WTC11 (cell line): ENCODE measurements around the gene MICAL2. TPM values are rescaled to one million over a fixed set of nuclear protein-coding genes. Genes with fewer than 3 reads are reported as not detected.

Experiments
- ATAC-seq: fragments of 200-7000 bp; cut with Tn5 transposase; 2 replicates; pipeline ENCODE4 v1.10.0; 2021; ENCODE audit warnings: mild to moderate bottlenecking, moderate library complexity
- CTCF ChIA-PET: fragments of 300-600 bp; sonication (Branson Sonifier 250); formaldehyde crosslinking; loops from one replicate; lab custom pipeline; 2021; ENCODE audit warnings: antibody characterized with exemption; lab: Charles Lee
- POLR2A ChIA-PET: fragments of 350-600 bp; sonication (Branson Sonifier 250); formaldehyde crosslinking; loops from one replicate; lab custom pipeline; 2021; ENCODE audit warnings: antibody characterized with exemption; lab: Charles Lee
- DNase-seq: peaks from one replicate; pipeline ENCODE4 v3.0.0; 2021; ENCODE audit warnings: low spot score
- H3K27ac Mint-ChIP-seq: 2 replicates; pipeline ENCODE4 v1.8.0; 2021; ENCODE audit warnings: mixed read lengths
- H3K27me3 Mint-ChIP-seq: 2 replicates; pipeline ENCODE4 v1.8.0; 2021; ENCODE audit warnings: low read depth, mild to moderate bottlenecking, moderate library complexity, mixed read lengths
- H3K36me3 Mint-ChIP-seq: 2 replicates; pipeline ENCODE4 v1.8.0; 2021; ENCODE audit warnings: mixed read lengths
- H3K4me1 Mint-ChIP-seq: 2 replicates; pipeline ENCODE4 v1.8.0; 2022; ENCODE audit warnings: mixed read lengths
- H3K4me3 Mint-ChIP-seq: 2 replicates; pipeline ENCODE4 v1.8.0; 2021; ENCODE audit warnings: mild to moderate bottlenecking, moderate library complexity, mixed read lengths
- H3K9me3 Mint-ChIP-seq: 2 replicates; pipeline ENCODE4 v1.8.0; 2021; ENCODE audit warnings: mixed read lengths
- ESRRA ChIP-seq: sonication (generic); formaldehyde crosslinking; IDR thresholded peaks from 2 replicates; pipeline ENCODE4 v1.8.1; 2022; ENCODE audit warnings: mild to moderate bottlenecking, missing genetic modification reagents, borderline replicate concordance
- NR1H2 ChIP-seq: sonication (generic); formaldehyde crosslinking; IDR thresholded peaks from 2 replicates; pipeline ENCODE4 v1.9.0; 2021; ENCODE audit warnings: mild to moderate bottlenecking, moderate library complexity, missing genetic modification reagents
- PRDM15 ChIP-seq: sonication (generic); formaldehyde crosslinking; IDR thresholded peaks from 2 replicates; pipeline ENCODE4 v1.8.0; 2022; ENCODE audit warnings: missing genetic modification reagents
- PREB ChIP-seq: sonication (generic); formaldehyde crosslinking; IDR thresholded peaks from 2 replicates; pipeline ENCODE4 v1.8.1; 2022; ENCODE audit warnings: mild to moderate bottlenecking, missing genetic modification reagents, moderate library complexity, borderline replicate concordance
- ZNF423 ChIP-seq: fragments of 250-450 bp; sonication (Bioruptor Pico); IDR thresholded peaks from 2 replicates; pipeline ENCODE4 v2.1.2; 2022; ENCODE audit warnings: mild to moderate bottlenecking, moderate library complexity
- microRNA-seq: library from miRNA; unstranded; fragments of <30 nt; microRNA quantifications from one replicate; pipeline ENCODE4 v1.2.0, GENCODE V29; 2022; ENCODE audit warnings: borderline number of aligned reads
- total RNA-seq: library from RNA; stranded (reverse); gene quantifications from 3 replicates; pipeline ENCODE4 v1.2.3, GENCODE V29; 2021
- TF ChIP-seq, protein P1 (sequence below): fragments of 250-450 bp; sonication (Bioruptor Pico); IDR thresholded peaks from 2 replicates; pipeline ENCODE4 v1.8.0; 2021; ENCODE audit warnings: mild to moderate bottlenecking

MICAL2 gene
- total RNA-seq, 1 experiment from 2014 or later: 3.1 TPM

GRCh38 chr11:12312132-12312531 is 201.7 kb downstream of the MICAL2 start:
- DNase-seq (no peak), ATAC-seq (no peak)
- H3K27ac Mint-ChIP-seq: no peak overlapping the region
- CTCF ChIA-PET: no interaction called here
- TF ChIP-seq ZNF423 (CRISPR knock-in tag): no peak
- TF ChIP-seq, protein P1, sequence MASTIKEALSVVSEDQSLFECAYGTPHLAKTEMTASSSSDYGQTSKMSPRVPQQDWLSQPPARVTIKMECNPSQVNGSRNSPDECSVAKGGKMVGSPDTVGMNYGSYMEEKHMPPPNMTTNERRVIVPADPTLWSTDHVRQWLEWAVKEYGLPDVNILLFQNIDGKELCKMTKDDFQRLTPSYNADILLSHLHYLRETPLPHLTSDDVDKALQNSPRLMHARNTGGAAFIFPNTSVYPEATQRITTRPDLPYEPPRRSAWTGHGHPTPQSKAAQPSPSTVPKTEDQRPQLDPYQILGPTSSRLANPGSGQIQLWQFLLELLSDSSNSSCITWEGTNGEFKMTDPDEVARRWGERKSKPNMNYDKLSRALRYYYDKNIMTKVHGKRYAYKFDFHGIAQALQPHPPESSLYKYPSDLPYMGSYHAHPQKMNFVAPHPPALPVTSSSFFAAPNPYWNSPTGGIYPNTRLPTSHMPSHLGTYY: no peak
- no peak for TF ChIP-seq PREB (CRISPR knock-in tag)
- TF ChIP-seq PRDM15 (CRISPR knock-in tag): no peak
- TF ChIP-seq ESRRA (CRISPR knock-in tag): no peak
- no peak for TF ChIP-seq NR1H2 (CRISPR knock-in tag)
- no peaks in the 10 kb centered on the region for H3K27me3 Mint-ChIP-seq
- peaks cover 11% of the 10 kb centered on the region for H3K36me3 Mint-ChIP-seq
- POLR2A ChIA-PET: no interaction called here
- H3K4me1 Mint-ChIP-seq: no peaks in the 10 kb centered on the region
- no peak overlapping the region for H3K4me3 Mint-ChIP-seq
- peaks cover 31% of the 10 kb centered on the region for H3K9me3 Mint-ChIP-seq

Small RNAs within 50 kb of the gene (microRNA-seq; reads per million reads assigned to microRNA genes)
- not detected for gene MIR6124

Other genes with a start within 250 kb of the MICAL2 start
- gene DKK3, start 102.0 kb upstream of the MICAL2 start, total RNA-seq: 17.6 to 21.3 TPM (median 20.6 TPM) in 3 replicates